SK-N-SH (cell line): ENCODE measurements around the gene GATA2. TPM values are rescaled to one million over a fixed set of nuclear protein-coding genes. Genes with fewer than 3 reads are reported as not detected.

Experiments
- CTCF ChIA-PET: fragments of 300-600, 350-600 bp; formaldehyde crosslinking; extraction: SDS; loops from one replicate; lab custom pipeline; 2021; lab: Yijun Ruan, JAX
- POLR2A ChIA-PET: fragments of 350-600 bp; sonication (Branson Sonifier 250); formaldehyde crosslinking; extraction: SDS; loops from one replicate; lab custom pipeline; 2020; ENCODE audit warnings: antibody characterized with exemption, inconsistent platforms; lab: Yijun Ruan, JAX
- DNase-seq: peaks from one replicate; pipeline ENCODE4 v3.0.0; 2012
- H2AFZ ChIP-seq: fragments of 200-600 bp; sonication (generic); 2 replicates; pipeline ENCODE4 v1.8.1; 2016; ENCODE audit warnings: antibody characterized with exemption, mild to moderate bottlenecking, low read depth
- H3F3A ChIP-seq: fragments of 200-600 bp; sonication (generic); replicated peaks from 2 replicates; pipeline ENCODE3; 2016; ENCODE audit warnings: antibody characterized with exemption, mild to moderate bottlenecking; ENCODE audit not compliant: insufficient read depth
- H3K27ac ChIP-seq, 2 experiments: fragments of 200-500 bp in 1 of 2; fragments of 200-600 bp in 1 of 2; sonication (Bioruptor generic) in 1 of 2; sonication (generic), shearing (Covaris generic) in 1 of 2; 2 replicates each; pipeline versions ENCODE4 v1.5.1 to v1.6.1; 2014 to 2016; ENCODE audit warnings: low read depth in 2 of 2, inconsistent platforms in 1 of 2, low read length in 1 of 2, mild to moderate bottlenecking in 1 of 2, mixed read lengths in 1 of 2
- H3K27me3 ChIP-seq: fragments of 200-600 bp; sonication (generic), shearing (Covaris generic); 2 replicates; pipeline ENCODE4 v1.6.1; 2016; ENCODE audit warnings: mixed run types; ENCODE audit not compliant: insufficient read depth
- H3K36me3 ChIP-seq, 2 experiments: fragments of 200-500 bp in 1 of 2; fragments of 200-600 bp in 1 of 2; sonication (Bioruptor generic) in 1 of 2; sonication (generic) in 1 of 2; replicated peaks in 1 of 2; 2 replicates each; pipeline versions ENCODE3 to v1.5.1; 2014 to 2016; ENCODE audit warnings: low read length in 1 of 2, mild to moderate bottlenecking in 1 of 2; ENCODE audit not compliant: insufficient read depth in 2 of 2, control insufficient read depth in 1 of 2
- H3K4me1 ChIP-seq, 2 experiments: fragments of 200-500 bp in 1 of 2; fragments of 200-600 bp in 1 of 2; sonication (Bioruptor generic) in 1 of 2; sonication (generic), shearing (Covaris generic) in 1 of 2; 2 replicates each; pipeline versions ENCODE4 v1.5.1 to v1.6.1; 2014 to 2016; ENCODE audit warnings: low read depth in 1 of 2, low read length in 1 of 2, mixed run types in 1 of 2; ENCODE audit not compliant: insufficient read depth in 2 of 2, control insufficient read depth in 1 of 2
- H3K4me2 ChIP-seq: fragments of 200-600 bp; sonication (generic), shearing (Covaris generic); 2 replicates; pipeline ENCODE4 v1.6.1; 2017; ENCODE audit warnings: mixed run types
- H3K4me3 ChIP-seq, 2 experiments: fragments of 200-500 bp in 1 of 2; fragments of 200-600 bp in 1 of 2; sonication (Bioruptor generic) in 1 of 2; sonication (generic), shearing (Covaris generic) in 1 of 2; 2 replicates each; pipeline versions ENCODE4 v1.5.1 to v1.8.1; 2014 to 2016; ENCODE audit warnings: low read depth in 2 of 2, inconsistent platforms in 1 of 2, low read length in 1 of 2, mild to moderate bottlenecking in 1 of 2, mixed read lengths in 1 of 2, moderate library complexity in 1 of 2
- H3K79me2 ChIP-seq: fragments of 200-600 bp; sonication (generic); 2 replicates; pipeline ENCODE4 v1.8.1; 2017; ENCODE audit warnings: mild to moderate bottlenecking; ENCODE audit not compliant: insufficient read depth
- H3K9ac ChIP-seq: fragments of 200-600 bp; sonication (generic); 2 replicates; pipeline ENCODE4 v1.6.1; 2017; ENCODE audit warnings: mixed run types
- H3K9me2 ChIP-seq: fragments of 200-600 bp; sonication (generic); 2 replicates; pipeline ENCODE4 v1.6.1; 2017; ENCODE audit warnings: mixed run types
- H3K9me3 ChIP-seq: fragments of 200-600 bp; sonication (generic); 2 replicates; pipeline ENCODE4 v1.6.1; 2017; ENCODE audit warnings: mixed run types, mild to moderate bottlenecking, moderate library complexity
- H4K20me1 ChIP-seq: fragments of 200-600 bp; sonication (generic); 2 replicates; pipeline ENCODE4 v1.6.1; 2017; ENCODE audit warnings: mild to moderate bottlenecking, mixed run types; ENCODE audit not compliant: insufficient read depth
- CHD2 ChIP-seq: fragments of 150-350 bp; IDR thresholded peaks from 2 replicates; pipeline ENCODE4 v1.6.1; 2018; ENCODE audit warnings: low read length; ENCODE audit not compliant: partially characterized antibody
- CTCF ChIP-seq: fragments of 200-600 bp; sonication (generic); IDR thresholded peaks from 2 replicates; pipeline ENCODE4 v1.6.1; 2017; ENCODE audit warnings: antibody characterized with exemption, mild to moderate bottlenecking, moderate library complexity
- ELF1 ChIP-seq: IDR thresholded peaks from 2 replicates; pipeline ENCODE4 v1.4.0; 2012
- EP300 ChIP-seq, 2 experiments: IDR thresholded peaks; 2 replicates each; pipeline versions ENCODE4 v1.4.0 to v1.6.1; 2012; ENCODE audit warnings: borderline replicate concordance in 1 of 2, low read depth in 1 of 2, low read length in 1 of 2
- EZH2phosphoT487 ChIP-seq: fragments of 200-600 bp; sonication (generic); IDR thresholded peaks from 2 replicates; pipeline ENCODE4 v1.6.1; 2017; ENCODE audit warnings: low read depth, mixed run types, mild to moderate bottlenecking, antibody characterized with exemption, moderate library complexity, borderline replicate concordance
- MAX ChIP-seq: IDR thresholded peaks from 2 replicates; pipeline ENCODE4 v1.4.0; 2012; ENCODE audit warnings: low read depth
- MEF2A ChIP-seq: IDR thresholded peaks from 2 replicates; pipeline ENCODE4 v1.4.0; 2012; ENCODE audit warnings: low read depth, borderline replicate concordance
- MXI1 ChIP-seq: IDR thresholded peaks from 2 replicates; pipeline ENCODE4 v1.6.1; 2012; ENCODE audit warnings: mild to moderate bottlenecking, low read depth, low read length, improper control_type of control experiment
- NFIC ChIP-seq: IDR thresholded peaks from 2 replicates; pipeline ENCODE4 v1.4.0; 2012; ENCODE audit warnings: borderline replicate concordance
- POLR2AphosphoS5 ChIP-seq: IDR thresholded peaks from 2 replicates; pipeline ENCODE4 v1.6.1; 2012; ENCODE audit warnings: low read depth, low read length
- RAD21 ChIP-seq: IDR thresholded peaks from 2 replicates; pipeline ENCODE4 v1.6.1; 2012; ENCODE audit warnings: mild to moderate bottlenecking, low read length
- TAF1 ChIP-seq: IDR thresholded peaks from 2 replicates; pipeline ENCODE4 v1.6.1; 2012; ENCODE audit warnings: low read depth, mild to moderate bottlenecking, low read length, moderate library complexity, borderline replicate concordance
- TCF12 ChIP-seq: IDR thresholded peaks from 2 replicates; pipeline ENCODE4 v1.4.0; 2012
- TEAD4 ChIP-seq: IDR thresholded peaks from 2 replicates; pipeline ENCODE4 v1.4.0; 2012; ENCODE audit warnings: mild to moderate bottlenecking, borderline replicate concordance; ENCODE audit not compliant: insufficient read depth
- WGBS: methylation state at CpG from one replicate; pipeline ENCODE4 v1.1.6; 2017; ENCODE audit warnings: low lambda C conversion rate; 5-methylcytosine and 5-hydroxymethylcytosine counted together
- polyA plus RNA-seq, 3 experiments: library from polyadenylated mRNA; depleted of rRNA; stranded (reverse); fragments of >200 nt; gene quantifications; 2 replicates each; pipeline ENCODE4 v1.2.3, GENCODE V29; 2012
- TF ChIP-seq, protein P1 (sequence below): IDR thresholded peaks from 2 replicates; pipeline ENCODE4 v1.4.0; 2012; ENCODE audit warnings: low read depth, borderline replicate concordance

The GATA2 gene
- polyA plus RNA-seq, 1 of the 3 experiments (the other 2 are of a cell fraction) = 5.5 TPM

GRCh38 chr3:128500556-128500955 lies 7.6 kb upstream of the GATA2 start:
- ChIA-PET CTCF (interaction anchor here (1.4 kb wide), 1 partner anchor 108 kb away, joined by 3 read pairs; no protein-coding TSS in a partner anchor), POLR2A (no interaction called here)
- Histone ChIP-seq H3F3A (no peaks in the 10 kb centered on the region), H3K4me2 (no peak overlapping the region), H2AFZ (no peak overlapping the region), H3K9ac (no peak overlapping the region), H3K36me3 (no peaks in the 10 kb centered on the region), H3K4me1 (peaks cover 0 to 24% of the 10 kb centered on the region in 2 experiments; a peak in 1 of 4 replicates), H3K27ac (no peak overlapping the region), H3K4me3 (no peak overlapping the region), H3K9me3 (no peaks in the 10 kb centered on the region), H3K79me2 (no peaks in the 10 kb centered on the region), H3K9me2 (no peaks in the 10 kb centered on the region), H4K20me1 (no peaks in the 10 kb centered on the region), H3K27me3 (no peaks in the 10 kb centered on the region)
- TF ChIP-seq MEF2A (no peak), TCF12 (no peak), EP300 (IDR thresholded peaks at IDR 0.05; ENCODE audit: borderline replicate concordance in 1 of 2, low read depth in 1 of 2, low read length in 1 of 2) (no peak), MXI1 (no peak), NFIC (no peak), POLR2AphosphoS5 (no peak), CHD2 (no peak), CTCF (no peak), RAD21 (no peak)
- TF ChIP-seq, protein P1, sequence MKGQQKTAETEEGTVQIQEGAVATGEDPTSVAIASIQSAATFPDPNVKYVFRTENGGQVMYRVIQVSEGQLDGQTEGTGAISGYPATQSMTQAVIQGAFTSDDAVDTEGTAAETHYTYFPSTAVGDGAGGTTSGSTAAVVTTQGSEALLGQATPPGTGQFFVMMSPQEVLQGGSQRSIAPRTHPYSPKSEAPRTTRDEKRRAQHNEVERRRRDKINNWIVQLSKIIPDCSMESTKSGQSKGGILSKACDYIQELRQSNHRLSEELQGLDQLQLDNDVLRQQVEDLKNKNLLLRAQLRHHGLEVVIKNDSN = no peak
- no peak for DNase-seq
- 84% methylated on average over 4 of the region's 4 CpGs for WGBS

DNA sequence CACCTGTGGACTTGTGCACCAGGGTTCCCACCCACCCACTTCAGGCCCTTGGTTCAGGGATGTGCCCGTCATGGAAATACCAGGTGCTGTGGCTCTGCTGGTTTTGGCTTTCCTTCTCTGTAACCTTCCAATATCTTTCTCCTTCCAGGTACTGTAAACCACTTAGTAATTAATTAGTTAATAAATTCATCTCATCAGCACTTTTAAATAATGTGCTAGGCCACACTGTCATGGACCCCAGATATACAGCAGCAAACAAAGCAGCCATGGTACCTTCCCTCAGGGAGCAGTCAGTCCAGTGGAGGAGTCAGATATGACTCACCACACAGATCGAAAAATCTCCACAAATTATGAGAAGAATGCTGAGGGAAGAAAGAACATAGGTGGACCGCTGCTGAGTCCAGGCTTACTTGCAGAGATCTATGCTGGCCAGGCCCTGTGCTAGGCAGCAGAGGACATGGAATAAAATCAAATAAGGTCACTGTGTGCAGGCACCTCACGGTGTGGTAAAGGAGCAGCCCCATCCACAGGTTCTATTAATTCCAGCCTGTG lies 6.8 kb upstream of the GATA2 start:
- H3K4me1 ChIP-seq = peaks cover 0 to 32% of the 10 kb centered on the region in 2 experiments; a peak in 1 of 4 replicates
- TF ChIP-seq TEAD4 (no peak), EZH2phosphoT487 (no peak), MXI1 (no peak), MAX (no peak), ELF1 (no peak), TCF12 (no peak), EP300 (IDR thresholded peaks at IDR 0.05; ENCODE audit: borderline replicate concordance in 1 of 2, low read depth in 1 of 2, low read length in 1 of 2) (no peak), TAF1 (no peak)
- H4K20me1 ChIP-seq = no peaks in the 10 kb centered on the region
- no peak overlapping the region for H3K4me2 ChIP-seq
- 82% methylated on average over 4 of the region's 4 CpGs for WGBS
- no peak overlapping the region for H3K4me3 ChIP-seq
- ChIA-PET POLR2A (interaction anchor here (1.0 kb wide), 1 partner anchor 89 kb away, joined by 4 read pairs; no protein-coding TSS in a partner anchor), CTCF (interaction anchor here (0.7 to 1.6 kb wide), 7 partner anchors 85 to 366 kb away, joined by 3 to 7 read pairs (median 4); no protein-coding TSS in a partner anchor)
- H3K27me3 ChIP-seq = no peaks in the 10 kb centered on the region
- H3K9me3 ChIP-seq = no peaks in the 10 kb centered on the region
- H3K9ac ChIP-seq = no peak overlapping the region
- DNase-seq = no peak
- H2AFZ ChIP-seq = no peak overlapping the region
- no peaks in the 10 kb centered on the region for H3K9me2 ChIP-seq
- H3K79me2 ChIP-seq = no peaks in the 10 kb centered on the region
- H3K27ac ChIP-seq = no peak overlapping the region
- H3K36me3 ChIP-seq = no peaks in the 10 kb centered on the region
- H3F3A ChIP-seq = peaks cover 5% of the 10 kb centered on the region
